PC-9 (cell line): ENCODE data around the gene SUN1. TPM values are rescaled to one million over a fixed set of nuclear protein-coding genes. Genes with fewer than 3 reads are reported as not detected.

ENCODE experiments used
- BruUV-seq: library from RNA; stranded (reverse); fragments of 400-500 nt; replicated peaks from 2 replicates; lab custom pipeline; 2021; lab: Mats Ljungman, UMichigan
- CTCF ChIA-PET: fragments of 300-600 bp; sonication (Branson Sonifier 250); formaldehyde crosslinking; loops from one replicate; lab custom pipeline; 2022; ENCODE audit warnings: antibody characterized with exemption; lab: Charles Lee
- POLR2A ChIA-PET: fragments of 300-600 bp; sonication (Branson Sonifier 250); formaldehyde crosslinking; loops from one replicate; lab custom pipeline; 2022; ENCODE audit warnings: antibody characterized with exemption; ENCODE audit not compliant: unreplicated experiment; lab: Charles Lee
- DNase-seq, 2 experiments: peaks; one replicate each; pipeline versions ENCODE4 v3.0.0 to v3.0.0-alpha.2; 2015 to 2022; ENCODE audit warnings: mixed read lengths in 1 of 2
- H2AFZ ChIP-seq: fragments of 200-600 bp; sonication (generic); 2 replicates; pipeline ENCODE4 v1.8.1; 2017; ENCODE audit warnings: antibody characterized with exemption
- H3F3A ChIP-seq: fragments of 200-600 bp; sonication (generic); 2 replicates; pipeline ENCODE4 v1.8.1; 2017; ENCODE audit warnings: antibody characterized with exemption, mild to moderate bottlenecking, low read depth; ENCODE audit not compliant: insufficient read depth
- H3K27ac ChIP-seq: fragments of 200-600 bp; sonication (generic); 2 replicates; pipeline ENCODE4 v1.6.1; 2016; ENCODE audit warnings: mixed run types
- H3K27me3 ChIP-seq: fragments of 200-600 bp; sonication (generic); 2 replicates; pipeline ENCODE4 v1.6.1; 2016; ENCODE audit warnings: low read depth, mixed run types; ENCODE audit not compliant: insufficient read depth
- H3K36me3 ChIP-seq: fragments of 200-600 bp; sonication (generic); 2 replicates; pipeline ENCODE4 v1.6.1; 2016; ENCODE audit warnings: low read depth, mixed run types
- H3K4me1 ChIP-seq: fragments of 200-600 bp; sonication (generic); replicated peaks from 2 replicates; pipeline ENCODE4 v1.6.1; 2016; ENCODE audit warnings: mixed run types; ENCODE audit not compliant: insufficient read depth
- H3K4me2 ChIP-seq: fragments of 200-600 bp; sonication (generic); 2 replicates; pipeline ENCODE4 v1.6.1; 2017; ENCODE audit warnings: mixed run types
- H3K4me3 ChIP-seq: fragments of 200-600 bp; sonication (generic); 2 replicates; pipeline ENCODE4 v1.6.1; 2016; ENCODE audit warnings: mixed run types
- H3K79me2 ChIP-seq: fragments of 200-600 bp; sonication (generic); 2 replicates; pipeline ENCODE4 v1.6.1; 2017; ENCODE audit warnings: low read depth, mixed run types
- H3K9me2 ChIP-seq: fragments of 200-600 bp; sonication (generic); 2 replicates; pipeline ENCODE4 v1.8.1; 2017; ENCODE audit warnings: mild to moderate bottlenecking; ENCODE audit not compliant: insufficient read depth
- H3K9me3 ChIP-seq: fragments of 200-600 bp; sonication (generic); 2 replicates; pipeline ENCODE4 v1.8.1; 2016; ENCODE audit warnings: low read depth; ENCODE audit not compliant: insufficient read depth
- H4K20me1 ChIP-seq: fragments of 200-600 bp; sonication (generic); 2 replicates; pipeline ENCODE4 v1.8.1; 2017; ENCODE audit not compliant: insufficient read depth
- CTCF ChIP-seq: fragments of 200-600 bp; sonication (generic); conservative IDR thresholded peaks from 2 replicates; pipeline ENCODE4 v1.6.1; 2017; ENCODE audit warnings: mixed run types, antibody characterized with exemption, mild to moderate bottlenecking, moderate library complexity
- EZH2 ChIP-seq: fragments of 200-600 bp; sonication (generic); IDR thresholded peaks from 2 replicates; pipeline ENCODE4 v1.8.0; 2017; ENCODE audit warnings: antibody characterized with exemption, low read depth
- intact Hi-C: fragments of 100-400 bp; cut with micrococcal nuclease; formaldehyde crosslinking; loops from one replicate; pipeline ENCODE4 v1.10.0; 2022; ENCODE audit not compliant: unreplicated experiment
- total RNA-seq: library from RNA; stranded (reverse); gene quantifications from 2 replicates; pipeline ENCODE4 v1.2.3, GENCODE V29; 2021

The SUN1 gene
- total RNA-seq, 1 experiment from 2014 or later = 245 TPM

GRCh38 chr7:840001-840600, 7.8 kb downstream of the SUN1 start:
- POLR2A ChIA-PET = no interaction called here
- DNase-seq = no peak
- Histone ChIP-seq H2AFZ (no peak overlapping the region), H3F3A (peaks cover 3% of the 10 kb centered on the region; the same call in 1 of the 2 replicates), H3K9me2 (no peaks in the 10 kb centered on the region), H3K4me2 (no peak overlapping the region), H3K36me3 (peaks cover 43% of the 10 kb centered on the region), H3K4me1 (no peaks in the 10 kb centered on the region; the same call in 1 of the 2 replicates), H3K27me3 (no peaks in the 10 kb centered on the region), H3K27ac (no peak overlapping the region), H4K20me1 (peaks cover 10% of the 10 kb centered on the region), H3K79me2 (peaks cover 40% of the 10 kb centered on the region), H3K9me3 (no peaks in the 10 kb centered on the region), H3K4me3 (no peak overlapping the region)
- BruUV-seq = no TSS peak
- TF ChIP-seq CTCF = no peak
- TF ChIP-seq EZH2 = no peak
- intact Hi-C loops = loop anchor here (10.0 kb wide), 1 partner anchor 1705 kb away; no protein-coding TSS in a partner anchor
- CTCF ChIA-PET = interaction anchor here (0.6 kb wide), 1 partner anchor 50 kb away, joined by 8 read pairs; no protein-coding TSS in a partner anchor

- CTCF ChIA-PET = interaction anchor here (0.6 to 0.7 kb wide), 2 partner anchors 21 to 520 kb away, joined by 3 read pairs; no protein-coding TSS in a partner anchor
- H3K4me1 ChIP-seq = no peaks in the 10 kb centered on the region
- H3K79me2 ChIP-seq = peaks cover 36% of the 10 kb centered on the region
- H3K27me3 ChIP-seq = no peaks in the 10 kb centered on the region
- no peak overlapping the region for H2AFZ ChIP-seq
- H3K9me2 ChIP-seq = no peaks in the 10 kb centered on the region
- no TSS peak for BruUV-seq
- H3K4me2 ChIP-seq = no peak overlapping the region
- no peak for DNase-seq
- no peaks in the 10 kb centered on the region for H3K9me3 ChIP-seq
- TF ChIP-seq EZH2 (no peak), CTCF (no peak)
- H3K4me3 ChIP-seq = no peak overlapping the region
- H3F3A ChIP-seq = no peaks in the 10 kb centered on the region; the same call in 1 of the 2 replicates
- H4K20me1 ChIP-seq = peaks cover 17% of the 10 kb centered on the region
- POLR2A ChIA-PET = interaction anchor here (0.6 kb wide), 1 partner anchor 54 kb away, joined by 10 read pairs; no protein-coding TSS in a partner anchor
- intact Hi-C loops = loop anchor here (10.0 kb wide), 1 partner anchor 1703 kb away; no protein-coding TSS in a partner anchor
- no peak overlapping the region for H3K27ac ChIP-seq
- peaks cover 43% of the 10 kb centered on the region for H3K36me3 ChIP-seq
Measured at GRCh38 chr7:841943-842342, 9.7 kb downstream of the SUN1 start.

- ChIA-PET CTCF (interaction anchor here (0.7 kb wide), 1 partner anchor 512 kb away, joined by 3 read pairs; no protein-coding TSS in a partner anchor), POLR2A (interaction anchor here (0.6 kb wide), 1 partner anchor 55 kb away, joined by 10 read pairs; no protein-coding TSS in a partner anchor)
- peaks cover 30% of the 10 kb centered on the region for H3K79me2 ChIP-seq
- intact Hi-C loops = loop anchor here (10.0 kb wide), 1 partner anchor 1702 kb away; no protein-coding TSS in a partner anchor
- peaks cover 40% of the 10 kb centered on the region for H3K36me3 ChIP-seq
- no peaks in the 10 kb centered on the region for H3K27me3 ChIP-seq
- H3K27ac ChIP-seq = no peak overlapping the region
- no TSS peak for BruUV-seq
- no peaks in the 10 kb centered on the region for H3K9me2 ChIP-seq
- peaks cover 17% of the 10 kb centered on the region for H4K20me1 ChIP-seq
- no peaks in the 10 kb centered on the region for H3K4me1 ChIP-seq
- H3K9me3 ChIP-seq = no peaks in the 10 kb centered on the region
- H3K4me2 ChIP-seq = no peak overlapping the region
- H2AFZ ChIP-seq = no peak overlapping the region
- DNase-seq = no peak
- H3K4me3 ChIP-seq = no peak overlapping the region
- H3F3A ChIP-seq = no peaks in the 10 kb centered on the region
- TF ChIP-seq EZH2 (no peak), CTCF (no peak)
Measured at GRCh38 chr7:842431-843031, 10.3 kb downstream of the SUN1 start.
